NCI-H1092 (cell line): ENCODE results near the gene FOXF1.
A peak's percentile ranks its signal among the peaks of the same experiment; 100 is the strongest.

Experiments used
- DNase-seq: peaks from one replicate; lab custom pipeline; 2025; lab: John Stamatoyannopoulos, UW

Gene FOXF1

DNA sequence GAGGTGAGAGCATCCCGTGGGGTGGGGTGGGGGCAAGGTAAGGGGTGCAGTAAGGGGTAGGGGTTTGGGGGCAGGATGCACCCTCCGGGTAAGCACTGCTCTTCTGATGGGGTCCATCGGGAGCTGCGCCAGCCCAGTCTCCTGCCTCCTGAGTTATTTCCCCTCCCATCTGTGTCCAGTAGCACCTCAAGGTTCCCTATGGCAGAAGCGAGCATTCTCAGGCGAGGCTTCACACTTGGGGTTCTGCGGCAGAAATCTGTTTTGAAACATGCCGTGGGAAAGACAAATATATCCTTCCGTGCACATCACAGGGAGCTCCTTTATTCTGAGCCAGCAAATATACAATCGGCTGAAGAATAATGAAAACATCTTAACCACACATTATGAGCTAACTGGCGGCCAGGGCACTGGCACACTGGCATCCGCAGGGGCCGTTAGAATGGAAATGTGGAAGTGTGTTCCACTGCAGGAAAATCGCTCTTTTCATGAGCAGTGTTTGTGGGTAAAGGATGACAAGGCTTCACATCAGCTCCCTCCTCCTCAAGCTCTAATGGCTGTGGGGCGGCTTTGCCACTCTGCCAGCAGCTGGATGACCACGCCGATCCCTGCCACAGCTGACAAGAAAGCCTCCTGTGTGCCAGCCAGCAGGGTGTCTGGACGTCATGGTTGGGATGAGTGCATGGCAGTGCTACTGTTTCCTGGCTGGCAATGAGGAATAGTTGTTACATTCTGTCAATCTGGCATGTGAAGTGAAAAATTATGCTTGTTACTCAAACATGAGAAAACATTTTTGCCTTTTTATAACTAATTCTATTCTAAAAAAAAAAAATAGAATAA lies 24.7 kb downstream of the FOXF1 start:
- no peak for DNase-seq

GRCh38 chr16:86536621-86537020 lies 26.3 kb downstream of the FOXF1 start:
- DNase-seq = no peak

DNA sequence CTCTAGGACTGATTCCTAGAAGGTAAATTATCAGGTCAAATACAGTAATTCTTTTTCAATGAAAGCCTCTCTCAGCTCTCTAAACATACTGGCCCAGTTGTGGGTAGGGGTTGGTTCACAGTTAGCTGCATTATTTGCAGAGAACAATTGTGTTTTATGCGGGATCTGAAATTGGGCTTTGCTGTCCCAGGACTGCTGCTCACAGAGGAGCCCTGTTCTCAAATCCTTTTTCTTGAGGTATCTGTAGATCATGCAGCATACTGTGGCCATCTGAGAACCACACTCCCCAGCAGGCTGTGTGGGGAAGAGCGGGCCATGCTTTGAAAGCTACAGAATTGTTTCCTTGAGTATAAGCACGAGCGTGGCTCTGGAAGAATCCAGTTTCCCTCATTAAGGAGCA lies 27.2 kb downstream of the FOXF1 start:
- DNase-seq = no peak

DNA sequence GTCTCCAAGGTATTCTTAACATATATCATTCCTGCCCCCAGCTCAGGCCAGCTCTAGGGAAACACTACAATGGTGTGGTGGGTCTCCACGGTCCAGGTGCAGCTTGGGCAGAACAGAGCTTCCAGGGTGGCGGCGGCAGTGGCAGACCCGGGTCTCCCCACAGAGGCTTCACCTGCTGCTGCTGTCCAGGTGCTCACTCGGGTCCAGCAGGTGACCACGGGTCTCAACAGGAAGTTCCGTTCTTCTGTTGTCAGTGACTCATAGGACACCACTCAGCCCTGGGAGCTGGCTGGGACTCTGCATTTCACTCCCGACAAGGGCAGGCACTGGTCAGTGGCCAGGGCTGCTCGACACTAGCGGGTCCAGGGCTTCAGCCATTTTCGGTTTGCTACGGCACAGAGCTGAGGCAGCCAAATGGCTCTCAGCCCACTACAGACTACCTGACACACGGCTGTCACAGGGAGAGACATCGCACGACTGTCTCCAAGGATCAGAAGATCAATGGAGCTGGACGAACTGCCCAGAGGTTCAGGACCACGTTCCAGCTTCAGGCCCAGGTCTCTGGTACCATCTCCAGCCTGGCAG lies 28.0 kb downstream of the FOXF1 start:
- no peak for DNase-seq

DNA sequence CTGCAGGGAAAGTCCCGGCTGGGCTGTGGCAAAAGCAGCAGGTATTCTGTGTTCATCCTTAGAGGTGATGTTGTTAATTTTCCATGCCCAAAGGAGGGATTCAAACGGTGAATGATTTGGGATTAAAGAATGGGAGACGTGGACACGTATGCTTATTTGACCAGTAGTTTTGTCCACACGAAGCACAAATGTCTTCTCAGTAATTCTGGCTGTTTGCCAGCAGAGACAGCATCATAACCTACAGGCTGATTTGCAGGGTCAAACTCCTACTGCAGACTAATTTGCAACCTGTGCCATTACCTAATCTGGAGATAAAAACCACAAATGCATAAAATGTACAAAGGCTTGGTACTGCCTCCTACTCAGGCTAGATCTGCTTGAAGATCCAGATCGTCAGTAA lies 30.6 kb downstream of the FOXF1 start:
- DNase-seq = no peak

DNA sequence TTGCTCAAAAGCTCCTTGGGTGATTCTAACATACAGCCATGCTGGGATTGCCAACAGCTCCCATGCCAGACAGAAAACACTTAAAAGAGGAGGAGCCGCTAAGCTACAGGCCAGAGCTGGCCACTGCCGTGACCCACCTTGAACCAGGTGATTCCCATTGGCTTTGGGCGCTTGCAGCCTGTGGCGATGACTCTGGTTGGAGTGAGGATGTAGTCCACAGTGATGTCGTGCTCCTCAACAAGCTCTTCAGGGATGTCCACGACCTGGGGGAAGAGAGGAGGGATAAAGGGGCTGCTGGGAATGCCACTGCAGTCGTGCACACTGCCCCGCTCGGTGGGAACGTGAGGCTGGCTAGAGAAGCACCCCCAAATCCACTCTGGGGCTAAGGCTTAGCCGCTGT lies 31.2 kb downstream of the FOXF1 start:
- DNase-seq = no peak

DNA sequence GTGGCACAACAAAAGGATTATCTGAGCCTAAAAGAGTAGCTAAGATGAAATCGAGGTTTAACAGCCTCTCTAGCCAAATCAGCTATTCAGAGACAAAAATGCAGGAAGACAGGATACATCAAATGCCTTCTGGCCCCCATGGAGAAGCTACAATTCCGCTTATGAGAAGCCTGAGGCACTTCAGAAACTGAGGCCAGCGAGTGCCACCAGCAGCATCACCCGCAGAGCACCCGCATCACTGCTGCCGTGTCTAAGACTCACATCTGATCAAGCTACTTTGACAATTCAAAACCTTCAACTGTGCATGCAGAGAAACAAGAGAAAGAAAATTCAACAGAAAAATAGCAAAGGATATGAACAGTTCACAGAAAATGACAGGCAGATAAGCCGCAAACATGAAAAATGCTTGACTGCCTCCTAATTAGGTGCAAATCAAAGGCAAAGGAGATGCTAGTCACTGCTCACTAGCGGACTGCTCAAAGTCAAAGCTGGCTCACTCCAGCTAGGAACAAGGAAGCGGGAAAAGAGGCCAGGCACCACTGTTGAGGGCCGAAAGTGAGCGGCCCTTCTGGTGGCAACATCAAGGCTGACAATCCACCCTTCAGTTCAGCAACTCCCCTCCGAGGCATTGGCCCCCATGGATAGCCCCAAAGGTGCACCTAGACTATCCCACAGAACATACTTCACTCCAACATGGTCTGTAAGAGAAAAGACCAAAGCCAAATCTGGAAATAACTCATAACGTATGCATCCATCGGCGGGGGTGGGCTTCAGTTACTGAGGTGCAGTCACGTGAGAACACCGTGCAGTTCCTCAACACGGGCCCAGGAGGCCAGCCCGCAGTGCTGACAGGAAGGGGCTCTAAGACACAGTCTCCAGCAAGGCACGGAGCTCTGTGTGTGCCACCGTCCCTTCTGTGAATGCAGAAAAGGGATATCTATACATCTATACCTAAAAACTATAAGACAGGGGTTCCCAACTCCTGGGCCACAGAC lies 32.7 kb downstream of the FOXF1 start:
- DNase-seq = no peak

DNA sequence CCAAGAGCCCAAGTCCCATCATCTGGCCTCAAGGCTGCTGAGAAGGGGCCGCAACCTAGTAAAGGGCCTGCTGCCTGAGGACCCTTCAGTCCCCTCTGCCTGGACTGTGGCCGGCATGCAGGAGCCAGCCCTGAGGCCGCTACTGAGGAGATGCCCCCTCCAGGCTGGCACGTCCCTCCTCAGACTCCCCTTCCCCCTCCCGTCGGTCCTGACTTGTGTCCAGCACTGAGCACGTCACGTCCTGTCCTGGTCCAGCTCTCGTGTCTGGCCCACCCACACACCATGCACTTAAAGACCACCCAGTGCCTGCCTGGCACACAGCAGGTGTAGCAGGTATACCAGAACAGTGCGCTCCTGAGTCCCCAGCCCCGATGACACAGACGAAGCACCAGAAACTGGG lies 35.2 kb downstream of the FOXF1 start:
- DNase-seq = no peak

- DNase-seq = no peak
Measured at GRCh38 chr16:86545954-86546637, 35.8 kb downstream of the FOXF1 start.

DNA sequence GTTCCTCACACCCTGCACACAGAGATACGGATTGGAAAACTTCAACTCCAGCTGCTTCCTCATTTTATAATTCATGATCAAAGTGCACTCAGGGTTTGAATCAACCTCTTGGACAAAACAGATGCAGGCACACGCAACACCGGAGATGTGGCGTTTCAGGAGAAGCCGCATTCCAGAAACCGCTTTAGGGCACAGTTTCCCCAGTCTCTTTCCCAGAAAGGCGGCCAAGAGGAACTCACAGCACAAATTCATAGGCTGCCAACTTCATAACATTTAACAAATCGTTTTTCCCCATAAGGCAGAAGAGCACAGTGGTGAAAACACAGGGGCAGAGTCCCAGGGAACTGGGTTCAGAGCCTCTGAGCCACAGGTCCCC lies 36.3 kb downstream of the FOXF1 start:
- DNase-seq = no peak

DNA sequence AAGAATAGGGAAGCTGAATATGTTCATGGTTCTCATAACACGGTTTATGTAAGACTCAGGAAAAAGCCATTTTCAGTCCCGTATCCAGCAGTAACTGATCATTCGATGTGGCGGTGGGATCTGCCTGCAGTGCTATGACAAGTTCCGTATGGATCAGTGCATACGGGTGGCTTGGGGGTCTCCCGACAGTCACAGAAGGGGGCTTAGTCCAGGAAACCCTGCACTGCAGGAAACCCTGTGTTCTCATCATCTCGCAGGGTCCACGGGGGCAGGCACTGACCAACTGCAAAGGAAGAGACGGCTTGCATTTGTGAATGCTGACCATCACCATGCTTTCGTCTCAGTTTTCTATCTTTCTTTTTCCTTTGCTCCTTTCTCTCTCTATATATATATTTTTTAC lies 37.0 kb downstream of the FOXF1 start:
- no peak for DNase-seq

DNA sequence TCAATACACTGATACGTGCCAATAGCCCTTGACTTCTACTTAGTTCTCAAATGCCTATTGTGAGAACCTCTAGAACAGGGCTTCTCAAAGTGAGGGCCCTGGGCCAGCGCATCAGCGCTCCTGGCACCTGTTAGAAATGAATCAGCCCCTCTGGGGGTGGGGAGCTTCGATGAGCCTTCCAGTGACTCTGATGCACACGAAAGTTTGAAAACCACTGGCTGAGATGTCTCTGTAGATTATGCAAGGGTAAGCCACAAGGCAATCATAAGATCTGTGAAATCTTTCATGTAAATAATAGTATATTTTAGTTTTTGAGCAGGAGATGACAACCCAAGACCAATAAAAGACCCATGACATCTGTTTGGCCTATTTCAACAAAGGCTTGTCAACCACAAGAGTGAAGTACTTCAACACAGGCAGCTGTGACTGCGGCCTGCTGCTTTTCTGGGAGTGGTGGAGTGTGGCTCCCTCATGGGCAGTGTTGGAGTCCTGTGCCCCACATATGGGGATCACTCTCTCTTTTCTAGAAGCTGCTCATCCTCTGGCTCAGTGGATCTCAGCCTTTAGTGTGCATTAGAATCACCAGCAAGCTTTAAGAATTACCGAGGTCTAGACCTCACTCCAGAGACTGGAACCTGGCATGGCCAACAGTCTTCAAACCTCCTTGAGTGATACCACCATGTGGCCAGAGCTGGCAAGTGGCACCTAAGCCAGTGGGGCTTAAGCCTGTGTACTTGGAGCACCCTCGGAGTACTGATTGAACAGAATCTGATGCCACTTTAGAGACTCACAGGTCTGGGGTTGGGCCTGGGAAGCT lies 39.0 kb downstream of the FOXF1 start:
- DNase-seq = no peak

- no peak for DNase-seq
Measured at GRCh38 chr16:86549893-86550190, 39.5 kb downstream of the FOXF1 start.

DNA sequence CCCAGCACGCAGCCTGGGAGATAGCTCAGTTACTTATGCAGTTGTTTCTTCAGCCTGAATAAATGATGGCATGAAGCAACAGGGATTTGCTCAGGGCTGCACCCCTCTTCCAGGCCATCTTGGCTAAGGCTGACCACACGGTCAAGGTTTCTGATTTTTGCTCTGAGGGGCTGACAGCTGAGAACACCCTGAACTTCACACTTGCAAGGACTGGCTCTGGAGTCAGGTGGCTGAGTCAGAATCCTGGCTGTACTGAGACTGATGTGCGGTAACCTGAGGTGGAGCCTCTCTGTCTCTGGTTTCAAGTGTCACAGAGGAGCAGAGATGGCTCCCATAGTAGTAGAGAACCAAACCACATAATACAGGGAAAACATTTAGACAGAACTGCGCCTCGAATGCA lies 40.0 kb downstream of the FOXF1 start:
- no peak for DNase-seq

- DNase-seq = no peak
Measured at GRCh38 chr16:86553356-86553755, 43.0 kb downstream of the FOXF1 start.

DNA sequence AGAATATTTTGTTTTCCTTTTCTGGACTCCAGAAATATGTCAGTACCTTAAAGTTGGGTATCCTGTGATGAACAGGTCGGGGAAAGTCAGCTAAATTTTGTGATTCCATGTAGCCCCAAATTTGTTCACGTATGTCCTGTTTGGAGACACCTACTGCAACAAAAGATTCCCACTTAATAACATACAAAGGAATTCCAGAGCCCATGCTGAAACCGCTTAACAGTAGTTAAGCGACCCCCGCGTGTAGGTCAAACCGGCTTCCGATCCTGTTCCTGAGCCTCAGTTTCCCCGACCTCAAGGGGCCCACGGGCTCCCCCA lies 44.2 kb downstream of the FOXF1 start:
- DNase-seq = no peak

DNA sequence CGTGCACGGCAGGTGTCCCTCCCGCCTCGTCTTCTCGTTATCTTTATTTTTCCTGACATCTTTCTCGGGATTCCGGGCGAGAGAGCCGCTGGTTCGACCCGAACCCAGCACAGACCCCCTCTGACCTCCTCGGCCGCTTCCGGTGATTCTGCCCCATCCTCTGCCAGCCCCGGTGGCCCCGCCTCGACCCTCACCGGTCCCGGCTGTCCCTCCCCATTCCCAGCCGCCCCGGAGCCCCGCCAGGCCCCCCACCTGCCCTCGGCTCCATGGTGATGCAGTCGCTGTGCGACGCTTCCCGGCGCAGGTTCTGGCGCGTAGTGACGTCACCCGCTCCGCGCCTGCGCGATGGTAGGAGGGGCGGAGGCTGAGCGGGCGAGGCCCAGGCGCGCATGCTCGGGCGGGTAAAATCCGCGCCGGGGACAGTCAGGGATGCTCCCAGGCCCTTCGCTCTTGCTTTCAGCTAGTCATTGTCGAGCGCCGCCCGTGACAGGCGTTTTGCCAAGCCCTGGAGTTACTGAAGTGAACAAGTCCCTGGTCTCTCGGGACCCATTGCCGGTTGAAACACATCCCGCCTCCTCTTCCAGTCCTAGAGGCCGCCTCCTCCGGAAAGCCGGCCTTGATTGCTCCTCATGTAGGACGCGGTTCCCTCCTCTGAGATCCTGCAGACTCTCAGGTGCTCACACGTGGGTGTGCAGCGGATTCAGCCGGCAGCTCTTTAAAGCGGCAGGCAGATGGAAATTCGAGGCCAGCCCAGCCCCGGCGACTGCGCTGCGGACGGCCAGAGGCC lies 44.8 kb downstream of the FOXF1 start, which contains the start of gene MTHFSD:
Gene MTHFSD (minus strand): TSS at position 319 of the 787 bp plus-strand sequence. CDS start 51 bp downstream, at position 268.
- DNase-seq = peak; percentile 86

GRCh38 chr16:86555704-86556075 lies 45.4 kb downstream of the FOXF1 start:
- no peak for DNase-seq

GRCh38 chr16:86556576-86556975 lies 46.2 kb downstream of the FOXF1 start:
- DNase-seq = peak; percentile 19

DNA sequence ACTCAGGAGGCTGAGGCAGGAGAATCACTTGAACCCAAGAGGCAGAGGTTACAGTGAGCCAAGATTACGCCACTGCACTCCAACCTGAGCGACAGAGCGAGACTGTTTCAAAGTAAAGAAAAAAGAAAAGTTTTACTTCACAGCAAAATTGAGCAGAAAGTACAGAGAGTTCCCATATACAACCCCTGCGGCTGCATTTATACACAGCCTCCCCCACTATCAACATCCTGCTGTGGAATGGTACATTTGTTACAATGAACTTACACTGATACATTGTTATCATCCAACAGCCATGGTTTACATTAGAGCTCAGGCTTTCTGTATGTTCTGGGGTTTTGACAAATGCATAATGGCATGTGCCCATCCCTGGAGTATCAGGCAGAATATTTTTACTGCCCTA lies 47.3 kb downstream of the FOXF1 start:
- no peak for DNase-seq
